ENCODE measurements around the gene PRKN. TPM values are rescaled to one million over a fixed set of nuclear protein-coding genes. Genes with fewer than 3 reads are reported as not detected.

PRKN gene
- total and polyA plus RNA-seq, 10 donors = 0.23 to 14.1 (median 7.0) TPM

GRCh38 chr6:162636167-162636566, 91.4 kb downstream of the PRKN start:
- H3K9me3 ChIP-seq = peaks cover 0 to 12% (median 7%) of the 10 kb centered on the region in 8 donors
- intact Hi-C loops (cut with DNase I; ENCODE audit: low total_unique reads) = no loop called here
- no peak overlapping the region for H3K27ac ChIP-seq
- H3K36me3 ChIP-seq = no peaks in the 10 kb centered on the region
- H3K4me1 ChIP-seq = no peaks in the 10 kb centered on the region
- TF ChIP-seq CTCF (IDR thresholded peaks at IDR 0.05 in 8 of 11, conservative IDR thresholded peaks at IDR 0.05 in 3 of 11) (no peak), POLR2AphosphoS5 (IDR thresholded peaks at IDR 0.05) (no peak), POLR2A (IDR thresholded peaks at IDR 0.05) (no peak)
- H3K4me3 ChIP-seq = no peak overlapping the region
- no peaks in the 10 kb centered on the region for H3K27me3 ChIP-seq (replicated peaks in 1 of 7)
- DNase-seq = no peak

- Histone ChIP-seq H3K4me3 (no peak overlapping the region), H3K27me3 (replicated peaks in 1 of 7) (no peaks in the 10 kb centered on the region), H3K27ac (no peak overlapping the region), H3K36me3 (no peaks in the 10 kb centered on the region), H3K9me3 (peaks cover 0 to 17% (median 13%) of the 10 kb centered on the region in 8 donors), H3K4me1 (no peaks in the 10 kb centered on the region)
- no peak for DNase-seq
- no peak for TF ChIP-seq POLR2A (IDR thresholded peaks at IDR 0.05)
- TF ChIP-seq CTCF (IDR thresholded peaks at IDR 0.05 in 8 of 11, conservative IDR thresholded peaks at IDR 0.05 in 3 of 11) = no peak
- no peak for TF ChIP-seq POLR2AphosphoS5 (IDR thresholded peaks at IDR 0.05)
- intact Hi-C loops (cut with DNase I; ENCODE audit: low total_unique reads) = no loop called here
These were observed 96.0 kb downstream of the PRKN start for GRCh38 chr6:162631546-162631945.

GRCh38 chr6:162630069-162630468, 97.5 kb downstream of the PRKN start:
- Histone ChIP-seq H3K9me3 (peaks cover 0 to 17% (median 13%) of the 10 kb centered on the region in 8 donors), H3K4me1 (no peaks in the 10 kb centered on the region), H3K36me3 (no peaks in the 10 kb centered on the region), H3K4me3 (no peak overlapping the region), H3K27me3 (replicated peaks in 1 of 7) (no peaks in the 10 kb centered on the region), H3K27ac (no peak overlapping the region)
- TF ChIP-seq POLR2AphosphoS5 (IDR thresholded peaks at IDR 0.05) (no peak), POLR2A (IDR thresholded peaks at IDR 0.05) (no peak), CTCF (IDR thresholded peaks at IDR 0.05 in 8 of 11, conservative IDR thresholded peaks at IDR 0.05 in 3 of 11) (no peak)
- intact Hi-C loops (cut with DNase I; ENCODE audit: low total_unique reads) = no loop called here
- 91 to 95% (median 94%) methylated on average over 5 of the region's 5 CpGs for WGBS, 5 donors
- DNase-seq = no peak

GRCh38 chr6:162627825-162628224, 99.7 kb downstream of the PRKN start:
- intact Hi-C loops (cut with DNase I; ENCODE audit: low total_unique reads) = no loop called here
- Histone ChIP-seq H3K27ac (no peak overlapping the region), H3K36me3 (no peaks in the 10 kb centered on the region), H3K4me1 (no peaks in the 10 kb centered on the region), H3K27me3 (replicated peaks in 1 of 7) (no peaks in the 10 kb centered on the region), H3K4me3 (no peak overlapping the region), H3K9me3 (peaks cover 0 to 17% (median 13%) of the 10 kb centered on the region in 8 donors)
- DNase-seq = no peak
- 82 to 90% (median 87%) methylated on average over 5 of the region's 5 CpGs for WGBS, 5 donors
- TF ChIP-seq POLR2A (IDR thresholded peaks at IDR 0.05) = no peak

GRCh38 chr6:162627362-162627761, 100.2 kb downstream of the PRKN start:
- WGBS, 5 donors = 68 to 78% (median 73%) methylated on average over 4 of the region's 4 CpGs
- H3K9me3 ChIP-seq = peaks cover 0 to 17% (median 13%) of the 10 kb centered on the region in 8 donors

More at GRCh38 chr6:162627362-162627761, 100.2 kb downstream of the PRKN start:
- DNase-seq = no peak
- intact Hi-C loops (cut with DNase I; ENCODE audit: low total_unique reads) = no loop called here
- Histone ChIP-seq H3K36me3 (no peaks in the 10 kb centered on the region), H3K4me3 (no peak overlapping the region), H3K27ac (no peak overlapping the region), H3K4me1 (no peaks in the 10 kb centered on the region), H3K27me3 (replicated peaks in 1 of 7) (no peaks in the 10 kb centered on the region)
- no peak for TF ChIP-seq POLR2AphosphoS5 (IDR thresholded peaks at IDR 0.05)
- TF ChIP-seq CTCF (IDR thresholded peaks at IDR 0.05 in 8 of 11, conservative IDR thresholded peaks at IDR 0.05 in 3 of 11) = no peak
- no peak for TF ChIP-seq POLR2A (IDR thresholded peaks at IDR 0.05)
